Spinal cord (tissue), 10 donors: ENCODE measurements around the gene CENPP. TPM values are rescaled to one million over a fixed set of nuclear protein-coding genes. Genes with fewer than 3 reads are reported as not detected.
A peak's percentile ranks its signal among the peaks of the same experiment; 100 is the strongest.
"Not testable (repeated sequence)": the region's sequence is repeated elsewhere in the genome, so short reads cannot be mapped to it uniquely, and the experiment has no call there.

Experiments used
- DNase-seq, 6 donors: peaks; one replicate each; pipeline versions ENCODE4 v3.0.0 to v3.0.0-alpha.2; 2013 to 2015; ENCODE audit warnings: low spot score in 6 of 6, low read depth in 4 of 6
- H3K27ac ChIP-seq: one replicate; pipeline ENCODE4 v1.5.1; 2013; ENCODE audit warnings: low read depth, low read length, control low read depth
- H3K27me3 ChIP-seq: one replicate; pipeline ENCODE4 v1.6.1; 2013; ENCODE audit warnings: low read length; ENCODE audit not compliant: control insufficient read depth, insufficient read depth
- H3K36me3 ChIP-seq: one replicate; pipeline ENCODE4 v1.6.1; 2013; ENCODE audit warnings: low read length; ENCODE audit not compliant: control insufficient read depth, insufficient read depth
- H3K4me1 ChIP-seq: one replicate; pipeline ENCODE4 v1.6.1; 2013; ENCODE audit warnings: low read length; ENCODE audit not compliant: control insufficient read depth, insufficient read depth
- H3K4me3 ChIP-seq: one replicate; pipeline ENCODE4 v1.5.1; 2013; ENCODE audit warnings: low read depth, low read length, control low read depth
- H3K9me3 ChIP-seq: one replicate; pipeline ENCODE4 v1.6.1; 2013; ENCODE audit warnings: low read length; ENCODE audit not compliant: control insufficient read depth, insufficient read depth
- WGBS: methylation state at CpG from one replicate; pipeline ENCODE4 v1.1.5; 2013; ENCODE audit warnings: missing lambda C conversion rate; ENCODE audit not compliant: insufficient coverage; 5-methylcytosine and 5-hydroxymethylcytosine counted together
- polyA plus RNA-seq, 2 donors: library from polyadenylated mRNA; unstranded; fragments of 120-200 nt; gene quantifications; one replicate each; pipeline ENCODE4 v1.2.1, GENCODE V29; 2013; ENCODE audit not compliant: insufficient read length in 2 of 2
- total RNA-seq, 2 donors: library from RNA; depleted of rRNA in 1 of 2; stranded (reverse); fragments of 120-200 nt in 1 of 2; fragments of >200 nt in 1 of 2; gene quantifications; one replicate each; pipeline versions ENCODE4 v1.2.3 to v1.2.4, GENCODE V29; 2013 to 2014
- donor health status: healthy.

CENPP gene
- total and polyA plus RNA-seq, 4 donors, result 5.4 to 15.5 (median 10.2) TPM

DNA sequence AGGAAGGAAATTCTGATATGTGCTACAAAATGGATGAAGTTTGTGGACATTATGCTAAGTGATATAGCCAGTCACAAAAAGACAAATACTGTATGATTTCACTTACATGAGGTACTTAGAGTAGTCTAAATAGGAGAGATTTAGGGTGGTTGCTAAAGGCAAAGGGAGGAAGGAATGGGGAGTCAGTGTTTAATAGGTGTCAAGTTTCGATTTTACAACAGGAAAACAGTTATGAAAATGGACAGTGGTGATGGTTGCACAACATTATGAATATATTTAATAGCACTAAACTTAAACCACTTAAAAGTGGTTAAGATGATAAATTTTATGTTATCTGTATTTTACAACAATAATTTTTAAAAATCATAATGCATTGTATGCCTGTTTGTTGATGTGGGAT is 250.4 kb downstream of the CENPP start:
- H3K4me3 ChIP-seq, result no peak overlapping the region
- no peak for DNase-seq
- no peaks in the 10 kb centered on the region for H3K9me3 ChIP-seq
- no peak overlapping the region for H3K27ac ChIP-seq
- H3K27me3 ChIP-seq, result no peaks in the 10 kb centered on the region
- WGBS, result no CpG with 5 or more reads among the region's 1 CpG
- no peaks in the 10 kb centered on the region for H3K36me3 ChIP-seq
- H3K4me1 ChIP-seq, result no peaks in the 10 kb centered on the region

DNA sequence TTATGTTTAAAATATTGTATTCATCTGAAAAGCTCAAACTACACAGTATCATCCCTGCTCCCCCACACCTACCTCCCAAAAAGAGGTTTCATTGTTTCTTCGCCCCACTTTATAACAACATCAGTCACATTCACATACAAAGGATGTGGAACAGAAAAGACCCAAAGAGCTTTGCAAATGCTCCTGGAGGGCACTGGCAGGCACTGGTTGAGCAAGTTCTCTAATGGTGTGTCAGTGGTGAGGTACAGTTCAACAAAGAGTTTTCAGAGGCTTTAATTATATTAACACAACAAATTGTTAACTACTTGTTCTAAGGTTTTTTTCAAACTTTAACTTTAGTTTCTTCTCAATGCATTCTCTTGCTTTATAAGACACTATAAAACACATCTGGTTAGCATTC is 264.2 kb downstream of the CENPP start:
- DNase-seq, result no peak
- H3K4me3 ChIP-seq, result no peak overlapping the region
- H3K4me1 ChIP-seq, result no peaks in the 10 kb centered on the region
- WGBS, result no CpG with 5 or more reads among the region's 1 CpG
- H3K27me3 ChIP-seq, result no peaks in the 10 kb centered on the region
- H3K36me3 ChIP-seq, result no peaks in the 10 kb centered on the region
- H3K9me3 ChIP-seq, result no peaks in the 10 kb centered on the region
- peak overlapping the region; percentile 71 for H3K27ac ChIP-seq

DNA sequence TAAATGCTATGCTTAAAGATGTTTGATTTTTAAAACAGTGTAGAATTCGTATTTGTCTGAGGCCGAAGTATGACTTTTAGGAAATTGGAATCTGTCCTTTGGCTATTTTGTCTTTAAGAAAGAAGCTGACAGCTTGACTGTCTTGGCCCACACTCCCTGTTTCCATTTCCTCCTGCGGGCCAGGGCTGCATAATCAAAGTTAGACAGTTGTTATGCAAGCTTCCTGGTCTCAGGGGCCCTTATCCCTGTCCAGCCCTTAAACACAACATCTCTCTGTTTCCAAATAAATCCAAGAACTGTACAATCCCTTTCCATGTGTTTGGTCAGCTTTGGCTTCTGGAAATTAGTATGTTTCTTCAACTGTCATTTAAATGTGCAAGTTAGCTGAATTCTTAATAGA is 264.6 kb downstream of the CENPP start:
- Histone ChIP-seq H3K27ac (peak overlapping the region; percentile 71), H3K4me3 (no peak overlapping the region), H3K4me1 (no peaks in the 10 kb centered on the region), H3K36me3 (no peaks in the 10 kb centered on the region), H3K9me3 (no peaks in the 10 kb centered on the region), H3K27me3 (no peaks in the 10 kb centered on the region)
- WGBS, result 80% methylated on average over 1 of the region's 3 CpGs
- peak in 1 of 6 donors; percentile 77 for DNase-seq

DNA sequence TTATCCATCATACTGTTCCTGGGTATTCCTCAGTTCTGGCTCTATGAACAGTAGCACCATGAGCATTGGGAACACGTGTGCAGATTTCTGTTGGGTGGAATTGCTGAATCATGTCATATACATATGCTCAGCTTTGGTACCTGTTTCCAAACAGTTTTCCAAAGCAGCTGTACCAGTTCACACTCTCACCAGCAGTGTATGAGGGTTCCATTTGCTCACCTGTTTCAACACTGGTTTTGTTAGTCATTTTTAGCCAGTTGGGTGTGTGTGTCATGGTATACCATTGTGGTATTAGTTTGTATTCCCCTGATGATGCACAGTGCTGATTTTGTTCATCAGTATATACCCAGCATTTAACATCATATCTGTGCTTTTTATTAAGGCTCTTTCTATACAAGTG is 266.8 kb downstream of the CENPP start:
- no peak overlapping the region for H3K27ac ChIP-seq
- H3K4me3 ChIP-seq, result no peak overlapping the region
- no peak for DNase-seq
- no CpG with 5 or more reads among the region's 1 CpG for WGBS
- H3K9me3 ChIP-seq, result no peaks in the 10 kb centered on the region
- no peaks in the 10 kb centered on the region for H3K4me1 ChIP-seq
- no peaks in the 10 kb centered on the region for H3K27me3 ChIP-seq
- no peaks in the 10 kb centered on the region for H3K36me3 ChIP-seq

DNA sequence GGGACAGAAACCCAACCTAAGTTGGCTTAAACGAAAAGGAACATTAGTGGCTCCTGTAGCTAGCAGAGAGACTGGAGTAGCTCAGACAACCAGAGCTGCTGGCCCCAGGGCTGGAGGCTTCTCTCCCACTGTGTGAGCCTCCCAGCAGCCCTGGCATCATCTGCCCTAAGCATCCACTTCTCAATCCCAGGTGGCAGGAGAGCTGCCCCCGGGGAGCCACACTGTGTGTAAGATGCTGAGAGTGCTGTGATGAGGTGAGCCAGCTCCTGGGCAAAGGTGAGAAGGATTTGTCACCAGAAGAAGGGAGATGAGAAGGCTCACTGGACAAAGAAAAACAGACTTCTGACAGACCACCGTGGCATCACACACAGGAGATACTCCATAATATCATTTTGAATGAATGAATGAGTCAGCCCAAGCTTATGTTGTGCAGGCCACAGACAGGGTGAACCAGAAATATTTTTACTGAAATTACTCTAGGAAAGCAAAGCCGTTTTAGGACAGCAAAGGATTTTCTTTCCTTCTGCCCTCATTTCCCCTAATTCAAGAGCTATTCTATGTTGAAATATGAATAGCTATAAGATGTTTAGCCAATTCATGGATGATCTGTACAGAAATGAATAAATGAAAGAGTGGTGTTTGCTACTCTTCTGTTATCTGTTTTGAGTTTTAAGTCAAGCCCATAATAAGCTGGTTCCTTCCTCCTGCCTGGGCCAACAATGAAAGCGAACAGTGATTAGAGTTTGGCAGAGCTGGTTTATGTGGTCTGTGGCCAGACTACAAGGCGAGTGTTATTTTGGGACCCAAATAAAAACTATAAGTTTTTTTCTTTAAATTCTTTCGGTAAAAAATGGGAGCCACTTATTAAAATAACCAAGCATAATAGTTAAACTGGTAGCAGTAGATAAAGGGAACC is 267.5 kb downstream of the CENPP start:
- no peaks in the 10 kb centered on the region for H3K4me1 ChIP-seq
- H3K9me3 ChIP-seq, result no peaks in the 10 kb centered on the region
- H3K27ac ChIP-seq, result peak overlapping the region; percentile 30
- H3K36me3 ChIP-seq, result no peaks in the 10 kb centered on the region
- H3K4me3 ChIP-seq, result no peak overlapping the region
- DNase-seq, result no peak
- 94% methylated on average over 2 of the region's 7 CpGs for WGBS
- no peaks in the 10 kb centered on the region for H3K27me3 ChIP-seq

DNA sequence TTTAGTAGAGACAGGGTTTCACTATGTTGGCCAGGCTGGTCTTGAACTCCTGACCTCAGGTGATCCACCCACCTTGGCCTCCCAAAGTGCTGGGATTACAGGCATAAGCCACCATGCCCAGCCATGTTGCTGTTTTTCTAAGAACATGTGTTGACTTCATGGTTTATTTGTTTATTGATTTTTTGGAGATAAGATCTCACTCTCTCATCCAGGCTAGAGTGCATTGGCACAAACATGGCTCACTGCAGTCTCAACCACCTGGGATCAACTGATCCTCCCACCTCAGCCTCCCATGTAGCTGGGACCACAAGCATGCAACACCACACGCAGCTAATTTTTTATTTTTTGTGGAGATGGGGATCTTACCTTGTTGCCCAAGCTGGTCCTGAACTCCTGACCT is 269.3 kb downstream of the CENPP start:
- WGBS, result no CpG with 5 or more reads among the region's 1 CpG
- H3K9me3 ChIP-seq, DNase-seq, H3K4me3 ChIP-seq, H3K27ac ChIP-seq, H3K4me1 ChIP-seq, H3K27me3 ChIP-seq, H3K36me3 ChIP-seq: not testable (repeated sequence)

DNA sequence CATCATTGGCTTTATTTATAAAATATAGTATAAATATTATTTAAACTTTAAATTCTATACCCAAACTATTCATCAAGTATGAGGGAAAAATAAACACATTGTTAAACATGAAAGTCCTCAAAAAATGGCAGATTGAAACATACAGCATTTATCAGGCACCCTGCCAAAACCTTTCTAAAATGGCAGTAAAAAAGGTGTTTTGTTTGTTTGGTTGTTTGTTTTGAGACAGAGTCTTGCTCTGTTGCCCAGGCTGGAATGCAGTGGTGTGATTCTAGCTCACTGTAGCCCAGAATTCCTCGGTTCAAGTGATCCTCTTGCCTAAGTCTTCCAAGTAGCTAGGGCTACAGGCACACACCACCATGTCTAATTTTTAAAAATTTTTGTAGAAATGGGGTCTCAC is 270.2 kb downstream of the CENPP start:
- Histone ChIP-seq H3K9me3 (no peaks in the 10 kb centered on the region), H3K4me1 (no peaks in the 10 kb centered on the region), H3K36me3 (no peaks in the 10 kb centered on the region), H3K27ac (no peak overlapping the region), H3K4me3 (no peak overlapping the region), H3K27me3 (no peaks in the 10 kb centered on the region)
- DNase-seq, result no peak
- WGBS, result no CpG with 5 or more reads among the region's 1 CpG

DNA sequence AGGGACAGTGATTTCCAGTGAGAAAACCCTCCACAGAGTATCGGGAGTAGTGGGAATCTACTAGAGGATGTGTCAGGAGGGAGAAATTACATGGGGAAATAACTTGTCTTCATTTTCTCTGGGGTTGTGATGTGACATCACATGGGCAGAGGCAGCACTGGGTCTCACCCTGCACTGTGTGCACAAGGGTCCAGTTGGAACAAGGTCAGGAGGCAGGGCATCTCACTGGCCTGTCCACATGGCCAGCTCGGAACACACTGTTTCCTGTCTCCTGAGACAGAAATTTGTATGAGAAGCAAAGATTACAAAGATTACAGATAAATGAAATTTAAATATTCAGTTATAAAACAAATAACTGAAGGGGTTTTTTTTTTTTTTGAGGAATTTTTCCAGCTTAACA is 272.6 kb downstream of the CENPP start:
- H3K9me3 ChIP-seq, result no peaks in the 10 kb centered on the region
- no peak for DNase-seq
- H3K4me1 ChIP-seq, result no peaks in the 10 kb centered on the region
- no peak overlapping the region for H3K27ac ChIP-seq
- no peak overlapping the region for H3K4me3 ChIP-seq
- WGBS, result no CpG with 5 or more reads among the region's 2 CpGs
- H3K36me3 ChIP-seq, result no peaks in the 10 kb centered on the region
- no peaks in the 10 kb centered on the region for H3K27me3 ChIP-seq

DNA sequence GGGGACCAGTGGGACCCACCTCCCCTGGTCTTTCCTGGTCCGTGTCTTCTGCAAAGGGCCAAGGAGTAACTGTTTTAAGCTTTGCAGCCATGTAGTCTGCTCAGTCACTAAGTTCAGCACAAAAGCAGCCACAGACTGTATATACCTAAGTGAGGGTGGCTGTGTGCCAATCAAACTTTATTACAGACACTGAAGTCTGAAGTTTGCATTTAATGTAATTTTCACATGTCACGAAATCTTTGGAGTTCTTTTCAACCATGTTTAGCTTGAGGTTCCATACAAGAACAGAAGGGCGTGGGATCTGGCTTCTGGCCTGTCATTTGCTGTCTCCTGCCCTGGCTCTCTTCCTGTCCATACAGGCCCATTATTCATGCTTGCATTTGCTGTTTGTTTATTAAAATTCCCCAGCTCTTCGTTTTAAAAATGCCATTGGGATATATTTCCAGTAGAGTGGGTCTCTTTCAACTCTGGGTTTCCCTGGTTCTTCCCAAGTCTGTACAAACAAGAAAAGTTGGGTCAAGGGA is 274.2 kb downstream of the CENPP start:
- no peak overlapping the region for H3K4me3 ChIP-seq
- no peak for DNase-seq
- peaks cover 4% of the 10 kb centered on the region for H3K9me3 ChIP-seq

More for the DNA sequence above, 274.2 kb downstream of the CENPP start:
- WGBS, result 89% methylated on average over 3 of the region's 4 CpGs
- Histone ChIP-seq H3K27ac (peak overlapping the region; percentile 84), H3K36me3 (no peaks in the 10 kb centered on the region), H3K4me1 (no peaks in the 10 kb centered on the region), H3K27me3 (no peaks in the 10 kb centered on the region)
